Esophagus (tissue), 2 donors: ENCODE measurements around the gene SPRED2. TPM values are rescaled to one million over a fixed set of nuclear protein-coding genes. Genes with fewer than 3 reads are reported as not detected.

Experiments
- H3K27ac ChIP-seq, 2 donors: one replicate each; pipeline ENCODE4 v1.5.1; 2013; ENCODE audit warnings: low read depth in 2 of 2, mild to moderate bottlenecking in 2 of 2, inconsistent platforms in 1 of 2, low read length in 1 of 2, moderate library complexity in 1 of 2
- H3K27me3 ChIP-seq, 2 donors: one replicate each; pipeline ENCODE4 v1.6.1; 2013; ENCODE audit warnings: low read length in 2 of 2, control low read depth in 1 of 2, mild to moderate bottlenecking in 1 of 2; ENCODE audit not compliant: insufficient read depth in 2 of 2, control insufficient read depth in 1 of 2
- H3K36me3 ChIP-seq, 2 donors: one replicate each; pipeline ENCODE4 v1.6.1; 2013; ENCODE audit warnings: low read length in 1 of 2; ENCODE audit not compliant: control insufficient read depth in 2 of 2, insufficient read depth in 2 of 2
- H3K4me1 ChIP-seq, 2 donors: one replicate each; pipeline ENCODE4 v1.6.1; 2013; ENCODE audit warnings: low read length in 1 of 2; ENCODE audit not compliant: control insufficient read depth in 2 of 2, insufficient read depth in 2 of 2
- H3K4me3 ChIP-seq, 2 donors: one replicate each; pipeline ENCODE4 v1.5.1; 2013; ENCODE audit warnings: low read length in 2 of 2, mild to moderate bottlenecking in 2 of 2, low read depth in 1 of 2, moderate library complexity in 1 of 2
- H3K9me3 ChIP-seq, 2 donors: one replicate each; pipeline ENCODE4 v1.6.1; 2013; ENCODE audit warnings: mild to moderate bottlenecking in 2 of 2, low read depth in 1 of 2, low read length in 1 of 2, moderate library complexity in 1 of 2; ENCODE audit not compliant: control insufficient read depth in 2 of 2, insufficient read depth in 1 of 2
- WGBS, 2 donors: extraction: QIAGEN DNeasy Blood & Tissue Kit; methylation state at CpG; one replicate each; pipeline ENCODE4 v1.1.7; 2013; 5-methylcytosine and 5-hydroxymethylcytosine counted together
- polyA plus RNA-seq, 2 donors: library from polyadenylated mRNA; stranded (reverse); fragments of 200-250 nt; gene quantifications; one replicate each; pipeline ENCODE4 v1.2.3, GENCODE V29; 2013
- donor health status: healthy with polysubstance abuse.
- donor health status: Bipolar disorder and iron deficiency.

The SPRED2 gene
- polyA plus RNA-seq, 2 donors, result 6.4 to 7.6 TPM

DNA sequence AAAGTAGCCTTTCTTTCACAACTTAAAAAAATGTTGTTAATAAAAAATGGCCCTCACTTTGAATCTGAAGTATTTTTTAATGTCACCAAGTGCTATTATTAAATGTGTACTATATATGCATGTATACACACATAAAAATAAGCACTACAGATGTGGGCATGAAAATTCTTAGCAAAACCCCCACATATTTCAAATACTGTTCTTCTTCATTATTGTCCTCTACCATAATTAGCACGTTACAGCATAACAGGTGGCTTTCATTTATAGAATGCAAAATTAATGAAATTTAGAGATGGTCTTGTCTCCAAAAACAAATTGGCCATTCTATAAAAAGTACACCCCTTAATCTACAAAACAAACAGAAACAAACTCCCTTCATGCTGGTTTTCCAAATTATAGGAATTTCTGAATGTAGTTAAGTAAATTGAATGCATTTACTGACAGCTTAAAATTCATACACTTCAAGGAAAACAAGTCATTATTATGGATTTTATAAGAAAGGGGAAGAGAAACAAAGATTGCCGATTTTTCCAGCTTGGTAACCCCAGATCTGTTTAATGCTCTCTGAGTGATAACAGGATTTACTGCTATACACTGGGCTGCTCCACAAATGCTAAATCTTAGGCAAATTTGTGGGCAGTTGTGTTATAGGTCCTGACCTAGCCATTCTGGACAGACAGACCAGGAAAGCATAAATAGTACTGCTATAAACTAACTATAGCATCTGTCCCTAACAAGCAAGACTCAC lies 67.2 kb downstream of the SPRED2 start:
- Histone ChIP-seq H3K36me3 (no peaks in the 10 kb centered on the region), H3K4me1 (no peaks in the 10 kb centered on the region), H3K27me3 (no peaks in the 10 kb centered on the region), H3K9me3 (no peaks in the 10 kb centered on the region), H3K4me3 (no peak overlapping the region), H3K27ac (no peak overlapping the region)
- WGBS, 2 donors, result 73 to 76% methylated on average over 2 of the region's 2 CpGs

DNA sequence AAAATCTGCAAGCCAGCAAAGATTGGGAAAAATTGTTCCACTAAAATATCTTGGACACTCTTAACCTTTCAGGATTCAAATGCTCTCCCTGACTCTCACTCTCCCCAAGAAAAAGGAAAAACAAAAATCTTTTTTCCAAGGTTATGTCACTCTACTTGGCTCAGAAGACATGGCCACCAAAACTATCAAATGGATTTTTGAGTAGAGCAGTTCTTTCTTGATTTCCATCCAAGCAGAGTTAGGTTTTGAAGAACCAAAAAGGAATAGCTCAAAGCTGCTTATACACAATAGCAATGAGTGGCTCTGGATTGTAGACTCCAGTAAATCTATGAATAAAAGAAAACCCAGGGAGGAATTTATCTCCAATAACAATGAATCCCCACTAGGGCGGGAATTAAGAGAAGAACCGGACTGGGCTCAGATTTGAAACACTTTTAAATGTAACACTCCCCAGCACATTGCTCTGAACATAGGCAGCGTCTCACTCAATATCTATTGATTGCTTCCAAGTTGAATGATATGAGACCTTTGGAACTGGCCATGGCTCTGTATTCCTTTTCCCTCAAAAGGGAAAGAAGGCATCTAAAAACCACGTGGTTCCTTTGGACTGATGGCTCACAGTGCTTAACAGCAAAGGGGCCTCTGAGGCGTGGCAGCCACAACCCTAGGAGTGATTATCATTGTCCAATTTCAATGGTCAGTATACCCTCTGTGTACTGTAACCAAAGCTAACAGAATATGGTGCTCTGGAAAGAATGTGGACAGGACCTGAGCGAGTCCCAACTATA lies 68.3 kb downstream of the SPRED2 start:
- 76 to 82% methylated on average over 6 of the region's 6 CpGs for WGBS, 2 donors
- Histone ChIP-seq H3K36me3 (no peaks in the 10 kb centered on the region), H3K9me3 (no peaks in the 10 kb centered on the region), H3K4me3 (no peak overlapping the region), H3K4me1 (no peaks in the 10 kb centered on the region), H3K27me3 (no peaks in the 10 kb centered on the region), H3K27ac (no peak overlapping the region)

DNA sequence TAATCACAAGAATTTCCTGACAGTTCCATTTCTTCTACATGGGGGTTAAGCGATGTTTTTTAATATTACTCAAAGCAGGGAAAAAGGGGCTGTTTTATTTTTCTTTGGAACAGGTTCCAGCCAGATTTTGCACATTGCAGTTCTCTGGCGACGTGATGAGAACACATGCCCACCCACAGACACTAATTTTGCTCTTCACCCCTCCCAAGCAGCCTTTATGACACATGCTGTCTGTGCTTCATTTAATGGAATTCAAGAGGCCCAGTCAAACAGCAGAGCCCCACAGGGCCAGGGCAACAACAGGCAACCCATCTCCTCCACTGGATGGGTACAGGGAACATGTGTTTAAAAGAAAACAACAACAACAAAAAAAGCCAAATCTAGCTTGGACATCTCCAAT lies 70.8 kb downstream of the SPRED2 start:
- Histone ChIP-seq H3K4me1 (no peaks in the 10 kb centered on the region), H3K4me3 (no peak overlapping the region), H3K27ac (no peak overlapping the region), H3K27me3 (no peaks in the 10 kb centered on the region), H3K9me3 (no peaks in the 10 kb centered on the region), H3K36me3 (no peaks in the 10 kb centered on the region)
- 73 to 77% methylated on average over 3 of the region's 3 CpGs for WGBS, 2 donors

DNA sequence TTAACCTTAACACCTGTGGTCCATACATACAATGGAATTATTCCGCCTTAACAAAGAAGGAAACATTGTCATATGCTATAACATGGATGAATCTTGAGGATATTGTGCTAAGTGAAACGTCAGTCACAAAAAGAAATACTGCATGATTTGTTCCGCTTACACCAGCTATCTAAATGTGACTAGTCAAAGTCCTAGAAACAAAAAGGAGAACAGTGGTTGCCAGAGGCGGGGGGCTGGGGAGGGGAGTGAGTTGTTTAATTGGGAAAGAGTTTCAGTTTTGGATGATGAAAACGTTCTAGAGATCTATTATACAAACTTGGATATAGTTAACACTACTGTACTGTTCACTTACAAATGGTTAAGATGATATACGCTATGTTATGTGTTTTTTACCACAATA lies 72.0 kb downstream of the SPRED2 start:
- Histone ChIP-seq H3K36me3 (no peaks in the 10 kb centered on the region), H3K4me3 (no peak overlapping the region), H3K9me3 (no peaks in the 10 kb centered on the region), H3K4me1 (no peaks in the 10 kb centered on the region), H3K27me3 (no peaks in the 10 kb centered on the region), H3K27ac (no peak overlapping the region)
- 84 to 88% methylated on average over 6 of the region's 6 CpGs for WGBS, 2 donors

DNA sequence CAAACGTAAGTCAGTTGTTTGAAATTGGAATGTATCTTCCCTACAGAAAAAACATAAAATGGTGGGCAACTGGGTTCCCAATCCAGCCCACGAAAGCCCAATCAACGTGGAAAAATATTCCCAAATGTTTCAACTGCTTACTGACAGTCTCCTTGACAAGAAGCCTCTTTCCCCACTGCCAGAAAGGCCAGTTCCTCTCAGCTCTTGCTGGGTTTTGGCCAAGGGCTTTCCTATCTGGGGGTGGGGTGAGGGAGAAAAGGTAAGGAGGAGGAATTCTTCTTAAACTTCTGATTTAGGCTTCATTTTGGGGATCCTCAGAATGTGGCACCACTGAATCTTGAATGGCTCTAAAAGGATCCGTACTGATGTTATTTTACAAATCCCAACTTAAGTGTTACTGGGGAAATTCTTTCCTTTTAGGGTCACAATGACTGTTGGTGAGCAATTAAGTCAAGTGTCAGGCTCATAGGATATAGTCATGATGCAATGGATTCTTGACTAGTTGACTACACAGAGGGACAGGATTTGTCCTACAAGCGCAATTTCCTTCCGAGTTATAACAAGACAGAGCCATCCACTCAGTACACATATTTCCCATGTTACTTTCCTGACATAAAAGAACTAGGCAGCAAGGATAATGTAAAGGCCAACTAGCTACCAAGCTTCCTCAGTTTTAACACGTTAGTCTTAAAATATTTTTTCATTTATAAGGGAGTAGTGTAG lies 73.6 kb downstream of the SPRED2 start:
- Histone ChIP-seq H3K4me3 (no peak overlapping the region), H3K36me3 (no peaks in the 10 kb centered on the region), H3K9me3 (no peaks in the 10 kb centered on the region), H3K27me3 (no peaks in the 10 kb centered on the region), H3K27ac (no peak overlapping the region), H3K4me1 (no peaks in the 10 kb centered on the region)
- WGBS, 2 donors, result 85 to 89% methylated on average over 7 of the region's 7 CpGs

DNA sequence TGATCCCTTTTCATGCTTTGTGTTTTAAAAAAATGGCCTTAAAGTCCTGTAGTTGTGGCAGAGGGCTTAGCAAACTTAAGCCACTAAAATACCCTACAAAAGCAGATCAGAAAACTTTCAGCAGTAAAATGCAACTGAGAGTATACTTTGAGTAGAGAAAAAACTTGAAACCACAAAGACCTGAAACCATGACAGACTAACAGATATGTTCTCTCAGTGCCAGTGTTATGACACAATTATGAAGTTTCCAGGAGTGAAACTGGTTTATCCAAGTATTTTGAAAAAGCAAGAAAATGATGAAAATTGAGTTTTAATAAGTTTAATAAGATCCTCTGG lies 74.5 kb downstream of the SPRED2 start:
- H3K36me3 ChIP-seq, result no peaks in the 10 kb centered on the region
- no peak overlapping the region for H3K27ac ChIP-seq
- no peaks in the 10 kb centered on the region for H3K9me3 ChIP-seq
- H3K4me1 ChIP-seq, result no peaks in the 10 kb centered on the region
- H3K4me3 ChIP-seq, result no peak overlapping the region
- no peaks in the 10 kb centered on the region for H3K27me3 ChIP-seq

DNA sequence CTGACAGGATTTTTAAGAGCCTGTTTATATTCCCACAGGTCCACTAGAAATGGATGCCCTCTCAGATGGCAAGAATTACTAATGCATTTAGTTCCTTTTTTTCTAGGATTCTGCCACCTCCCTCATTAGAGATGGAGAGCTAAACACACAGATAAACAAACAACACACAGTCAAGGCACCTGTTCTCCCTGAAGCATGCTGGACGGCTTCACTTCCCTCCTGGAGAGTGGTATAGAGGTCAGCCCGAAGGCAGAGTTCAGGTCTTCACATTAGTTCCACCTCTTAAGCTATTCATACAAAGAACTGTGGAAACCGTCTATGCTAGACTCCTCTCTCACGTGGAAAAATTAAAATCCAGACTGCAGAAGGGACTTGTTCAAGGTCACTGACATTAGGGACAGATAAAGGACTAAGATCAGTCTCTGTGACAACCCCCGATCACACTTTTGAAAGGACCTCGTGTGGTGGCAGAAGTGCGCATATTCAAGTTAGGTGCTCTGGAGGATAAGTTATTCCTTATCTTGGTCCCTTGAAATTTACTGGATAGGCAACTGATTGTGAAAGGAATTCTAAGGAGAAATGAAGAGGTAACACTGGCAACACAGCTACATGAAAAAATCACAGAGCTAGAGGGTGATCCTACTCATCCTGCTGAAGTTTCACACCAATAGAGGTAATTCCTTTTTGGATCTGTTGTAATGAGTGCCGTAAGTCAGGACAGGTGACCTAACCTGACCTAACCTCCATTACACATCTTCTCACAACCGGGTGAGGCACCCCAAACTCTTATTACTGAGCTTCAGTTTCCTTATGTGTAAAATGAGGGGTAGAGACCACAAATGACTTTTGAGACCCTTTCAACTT lies 75.1 kb downstream of the SPRED2 start:
- WGBS, 2 donors, result 80 to 82% methylated on average over 9 of the region's 9 CpGs
- Histone ChIP-seq H3K27ac (no peak overlapping the region), H3K4me1 (no peaks in the 10 kb centered on the region)

DNA sequence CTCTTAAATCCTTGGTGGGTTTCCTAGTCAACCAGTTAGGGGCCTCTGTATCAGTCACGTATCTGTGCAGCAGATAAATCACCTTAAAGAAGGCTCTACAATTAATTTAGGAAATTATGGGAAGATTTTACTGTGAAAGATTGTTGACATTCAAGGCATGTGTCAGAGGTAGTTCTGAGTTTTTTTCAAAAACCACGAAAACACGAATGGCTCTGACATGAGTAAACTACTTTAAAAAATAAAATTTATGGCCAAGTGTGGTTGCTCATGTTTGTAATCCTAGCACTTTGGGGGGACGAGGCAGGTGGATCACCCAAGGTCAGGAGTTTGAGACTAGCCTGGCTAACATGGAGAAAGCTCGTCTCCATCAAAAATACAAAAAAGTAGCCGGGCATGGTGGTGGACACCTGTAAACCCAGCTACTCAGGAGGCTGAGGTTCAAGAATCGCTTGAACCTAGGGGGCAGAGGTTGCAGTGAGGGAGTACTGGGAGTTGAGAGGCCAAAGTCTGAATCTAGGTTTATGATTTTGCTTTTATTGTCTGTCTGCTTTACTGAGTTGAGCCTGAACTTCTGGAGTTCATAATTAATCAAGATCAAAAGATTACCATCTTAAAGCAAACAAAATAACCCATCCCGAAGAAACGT lies 77.1 kb downstream of the SPRED2 start:
- Histone ChIP-seq H3K4me1 (no peaks in the 10 kb centered on the region), H3K9me3 (no peaks in the 10 kb centered on the region), H3K27ac (no peak overlapping the region), H3K27me3 (no peaks in the 10 kb centered on the region), H3K36me3 (no peaks in the 10 kb centered on the region), H3K4me3 (no peak overlapping the region)
- 76 to 81% methylated on average over 9 of the region's 9 CpGs for WGBS, 2 donors

More for the DNA sequence above, 75.1 kb downstream of the SPRED2 start:
- Histone ChIP-seq H3K27me3 (no peaks in the 10 kb centered on the region), H3K4me3 (no peak overlapping the region), H3K36me3 (no peaks in the 10 kb centered on the region), H3K9me3 (no peaks in the 10 kb centered on the region)

DNA sequence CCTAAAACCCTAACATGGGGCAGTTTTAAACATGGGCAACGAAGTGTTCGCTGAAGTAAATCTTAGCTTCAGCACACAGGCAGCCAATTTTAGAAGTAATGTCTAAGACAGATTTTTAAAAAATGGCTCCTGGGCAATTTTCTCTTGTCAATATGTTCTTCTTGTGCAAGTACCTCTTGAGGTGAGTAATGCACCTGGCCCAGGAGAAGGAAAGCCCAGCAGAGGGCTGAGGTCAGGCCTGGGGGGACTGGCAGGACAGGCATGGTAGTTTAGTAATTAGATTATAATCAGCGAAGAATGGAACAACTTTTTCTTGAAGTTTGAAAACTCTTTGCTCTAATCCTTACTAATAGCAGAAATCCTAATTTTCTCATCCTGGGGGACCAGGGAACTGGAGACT lies 77.6 kb downstream of the SPRED2 start:
- no peaks in the 10 kb centered on the region for H3K9me3 ChIP-seq
- WGBS, 2 donors, result 92 to 96% methylated on average over 3 of the region's 3 CpGs
- H3K27ac ChIP-seq, result no peak overlapping the region
- no peaks in the 10 kb centered on the region for H3K4me1 ChIP-seq
- no peaks in the 10 kb centered on the region for H3K27me3 ChIP-seq
- no peak overlapping the region for H3K4me3 ChIP-seq
- H3K36me3 ChIP-seq, result no peaks in the 10 kb centered on the region
